Cardiac ventricle fibroblast (primary cell): Measurements from ENCODE around the gene GPR63. TPM values are rescaled to one million over a fixed set of nuclear protein-coding genes. Genes with fewer than 3 reads are reported as not detected.

ENCODE experiments used
- total RNA-seq: library from RNA; depleted of rRNA; stranded (reverse); fragments of >200 nt; gene quantifications from 2 replicates; pipeline ENCODE4 v1.2.3, GENCODE V29; 2015

The GPR63 gene, protein sequence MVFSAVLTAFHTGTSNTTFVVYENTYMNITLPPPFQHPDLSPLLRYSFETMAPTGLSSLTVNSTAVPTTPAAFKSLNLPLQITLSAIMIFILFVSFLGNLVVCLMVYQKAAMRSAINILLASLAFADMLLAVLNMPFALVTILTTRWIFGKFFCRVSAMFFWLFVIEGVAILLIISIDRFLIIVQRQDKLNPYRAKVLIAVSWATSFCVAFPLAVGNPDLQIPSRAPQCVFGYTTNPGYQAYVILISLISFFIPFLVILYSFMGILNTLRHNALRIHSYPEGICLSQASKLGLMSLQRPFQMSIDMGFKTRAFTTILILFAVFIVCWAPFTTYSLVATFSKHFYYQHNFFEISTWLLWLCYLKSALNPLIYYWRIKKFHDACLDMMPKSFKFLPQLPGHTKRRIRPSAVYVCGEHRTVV
- 0.05 and 0.06 TPM in 2 replicates for total RNA-seq

DNA sequence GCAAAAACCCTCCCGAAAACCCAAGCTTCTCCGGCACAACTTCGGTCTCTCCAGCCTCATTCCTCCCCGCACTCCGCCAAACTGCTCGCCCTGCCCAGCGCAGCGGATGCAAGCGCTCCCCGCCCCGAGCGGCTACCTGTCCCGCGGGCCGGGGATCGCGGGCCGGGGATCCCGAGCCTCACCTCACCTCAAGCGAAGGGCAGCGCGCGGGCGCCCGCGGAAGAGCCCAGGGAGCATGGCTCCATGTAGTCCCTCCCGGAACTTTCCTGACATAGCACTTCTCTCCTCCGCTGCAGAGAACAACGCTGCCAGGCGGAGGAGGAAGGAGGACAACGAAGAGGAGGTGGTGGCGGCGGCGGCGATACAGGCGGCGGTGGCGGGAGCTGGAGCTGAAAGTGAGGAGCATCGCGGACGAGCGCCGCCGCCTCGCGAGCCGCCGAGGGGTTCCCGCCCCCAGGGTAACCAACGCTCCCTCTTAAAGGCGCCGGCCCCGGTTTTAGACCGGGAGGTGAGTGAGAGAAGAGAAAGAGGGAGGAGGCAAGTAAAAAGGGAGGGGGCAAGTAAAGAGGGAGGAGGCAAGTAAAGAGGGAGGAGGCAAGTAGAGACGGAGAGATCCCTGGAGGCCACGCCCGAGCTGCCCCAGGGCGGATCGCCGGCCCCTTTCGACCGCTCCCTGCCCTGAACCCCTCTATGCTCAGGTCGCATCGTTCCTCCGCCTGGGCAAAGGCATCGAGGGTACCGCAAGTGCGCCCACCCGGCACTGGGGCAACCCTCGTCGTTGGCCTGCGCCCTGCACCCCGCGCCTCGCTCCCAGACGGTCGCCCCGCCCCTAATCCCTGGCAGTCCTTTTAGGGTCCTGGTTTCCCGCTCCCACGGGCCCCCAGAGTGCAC is at the start of gene GPR63:
GPR63 (minus strand) TSS at position 397 of the 891 bp plus-strand sequence. CDS start 37,746 bp downstream, outside the sequence.

Other genes starting within 250 kb of the GPR63 start
- 9.3 and 10.0 TPM in 2 replicates for gene NDUFAF4, start 60.4 kb upstream of the GPR63 start, total RNA-seq
- gene KLHL32, start 87.3 kb upstream of the GPR63 start, total RNA-seq: not detected in 2 replicates